ENCODE data around the gene BLOC1S1. TPM values are rescaled to one million over a fixed set of nuclear protein-coding genes. Genes with fewer than 3 reads are reported as not detected.
A peak's percentile ranks its signal among the peaks of the same experiment; 100 is the strongest.

The BLOC1S1 gene
- total RNA-seq, 2 experiments from 2014 or later, result 139 to 152 TPM

- no peaks in the 10 kb centered on the region for H3K9me3 ChIP-seq (ENCODE audit: low read length)
- CTCF ChIA-PET (ENCODE audit: unreplicated experiment), result no interaction called here
- H2AFZ ChIP-seq (ENCODE audit: low read length), result no peak overlapping the region
- no TSS peak for BruUV-seq (replicated peaks)
- peaks cover 16% of the 10 kb centered on the region; the same call in 1 of the 2 replicates for H3K79me2 ChIP-seq (ENCODE audit: insufficient read depth, low read depth, low read length)
- peaks cover 44% of the 10 kb centered on the region for H3K36me3 ChIP-seq (ENCODE audit: insufficient read depth, low read length)
- TF ChIP-seq CTCF (conservative IDR thresholded peaks at IDR 0.05; ENCODE audit: low read length) (no peak), EZH2phosphoT487 (IDR thresholded peaks at IDR 0.05; ENCODE audit: borderline replicate concordance, low read depth, low read length) (no peak)
- peak overlapping the region; percentile 92; the same call in 1 of the 2 replicates for H3K4me2 ChIP-seq (ENCODE audit: low read length)
- intact Hi-C loops (cut with micrococcal nuclease; ENCODE audit: unreplicated experiment), result loop anchor here (5.0 kb wide), 1 partner anchor 46 kb away; no protein-coding TSS in a partner anchor
- H3K4me3 ChIP-seq (ENCODE audit: low read depth, low read length, poor library complexity, severe bottlenecking), result no peak overlapping the region
- H3K9me2 ChIP-seq (ENCODE audit: insufficient read depth, low read length), result no peaks in the 10 kb centered on the region
- POLR2A ChIA-PET, result no interaction called here
- H3K27ac ChIP-seq (ENCODE audit: low read depth, low read length, poor library complexity, severe bottlenecking), result no peak overlapping the region
- no peaks in the 10 kb centered on the region for H4K20me1 ChIP-seq (ENCODE audit: insufficient read depth, low read length)
- no peak for DNase-seq (ENCODE audit: low spot score)
- H3K4me1 ChIP-seq (ENCODE audit: insufficient read depth, low read length, poor library complexity, severe bottlenecking), result peaks cover 28% of the 10 kb centered on the region
These were observed 2.9 kb downstream of the BLOC1S1 start for GRCh38 chr12:55718624-55719275.

GRCh38 chr12:55719371-55719770 is 3.5 kb downstream of the BLOC1S1 start:
- no peaks in the 10 kb centered on the region for H3K9me2 ChIP-seq (ENCODE audit: insufficient read depth, low read length)
- peaks cover 50% of the 10 kb centered on the region for H3K36me3 ChIP-seq (ENCODE audit: insufficient read depth, low read length)
- no peaks in the 10 kb centered on the region for H4K20me1 ChIP-seq (ENCODE audit: insufficient read depth, low read length)
- no peak for DNase-seq (ENCODE audit: low spot score)
- intact Hi-C loops (cut with micrococcal nuclease; ENCODE audit: unreplicated experiment), result loop anchor here (5.0 kb wide), 1 partner anchor 47 kb away; no protein-coding TSS in a partner anchor
- ChIA-PET POLR2A (interaction anchor here (0.7 to 1.1 kb wide), 2 partner anchors 15 to 46 kb away, joined by 4 read pairs; no protein-coding TSS in a partner anchor), CTCF (ENCODE audit: unreplicated experiment) (interaction anchor here (0.6 to 0.9 kb wide), 3 partner anchors 20 to 471 kb away, joined by 3 to 4 read pairs (median 3); no protein-coding TSS in a partner anchor)
- H2AFZ ChIP-seq (ENCODE audit: low read length), result no peak overlapping the region
- H3K27ac ChIP-seq (ENCODE audit: low read depth, low read length, poor library complexity, severe bottlenecking), result no peak overlapping the region
- TF ChIP-seq CTCF (conservative IDR thresholded peaks at IDR 0.05; ENCODE audit: low read length), result no peak
- no peak for TF ChIP-seq EZH2phosphoT487 (IDR thresholded peaks at IDR 0.05; ENCODE audit: borderline replicate concordance, low read depth, low read length)
- H3K4me3 ChIP-seq (ENCODE audit: low read depth, low read length, poor library complexity, severe bottlenecking), result no peak overlapping the region
- BruUV-seq (replicated peaks), result no TSS peak
- H3K4me1 ChIP-seq (ENCODE audit: insufficient read depth, low read length, poor library complexity, severe bottlenecking), result peaks cover 28% of the 10 kb centered on the region
- no peak overlapping the region for H3K4me2 ChIP-seq (ENCODE audit: low read length)
- no peaks in the 10 kb centered on the region for H3K9me3 ChIP-seq (ENCODE audit: low read length)
- H3K79me2 ChIP-seq (ENCODE audit: insufficient read depth, low read depth, low read length), result peaks cover 16% of the 10 kb centered on the region; the same call in 1 of the 2 replicates

DNA sequence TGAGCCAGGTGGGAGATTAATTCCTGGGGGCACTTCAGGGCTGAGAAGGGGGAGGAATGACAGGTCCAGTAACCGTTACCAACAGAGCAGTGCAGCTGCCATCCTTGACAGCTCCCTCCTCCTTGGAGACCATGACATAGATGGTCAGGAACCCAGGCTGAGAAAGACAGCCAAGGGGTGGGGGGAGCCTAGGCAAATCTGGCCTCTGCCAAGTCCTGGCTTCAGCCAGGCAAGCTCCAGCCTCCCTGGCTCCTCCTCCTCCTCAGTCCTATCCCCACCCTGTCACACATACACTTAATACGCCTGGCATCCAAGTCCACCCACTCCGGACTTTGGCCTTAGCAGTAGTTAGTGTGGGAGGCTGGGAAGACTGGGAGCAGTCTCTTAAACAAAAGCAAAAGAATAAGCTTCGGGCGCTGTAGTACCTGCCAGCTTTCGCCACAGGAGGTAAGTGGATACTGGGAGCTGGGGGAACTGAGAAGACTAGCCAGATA is 4.3 kb downstream of the BLOC1S1 start, which contains the start of gene RDH5:
RDH5 (plus strand) TSS at position 323 of the 494 bp plus-strand sequence. CDS start 792 bp downstream, outside the sequence.
- CTCF ChIA-PET (ENCODE audit: unreplicated experiment), result interaction anchor here (0.9 kb wide), 2 partner anchors 19 to 63 kb away, joined by 3 read pairs; no protein-coding TSS in a partner anchor
- Histone ChIP-seq H3K4me3 (ENCODE audit: low read depth, low read length, poor library complexity, severe bottlenecking) (no peak within 1 kb of the TSS), H3K27ac (ENCODE audit: low read depth, low read length, poor library complexity, severe bottlenecking) (no peak within 1 kb of the TSS), H3K9me2 (ENCODE audit: insufficient read depth, low read length) (no peaks in the 10 kb centered on the region), H3K79me2 (ENCODE audit: insufficient read depth, low read depth, low read length) (peaks cover 16% of the 10 kb centered on the region; the same call in 1 of the 2 replicates), H2AFZ (ENCODE audit: low read length) (no peak within 1 kb of the TSS), H3K4me2 (ENCODE audit: low read length) (no peak within 1 kb of the TSS), H3K9me3 (ENCODE audit: low read length) (no peaks in the 10 kb centered on the region), H4K20me1 (ENCODE audit: insufficient read depth, low read length) (no peaks in the 10 kb centered on the region), H3K36me3 (ENCODE audit: insufficient read depth, low read length) (peaks cover 56% of the 10 kb centered on the region), H3K4me1 (ENCODE audit: insufficient read depth, low read length, poor library complexity, severe bottlenecking) (peaks cover 31% of the 10 kb centered on the region)
- no TSS peak for BruUV-seq (replicated peaks)
- POLR2A ChIA-PET, result interaction anchor here (1.1 kb wide), 1 partner anchor 46 kb away, joined by 4 read pairs; no protein-coding TSS in a partner anchor
- no peak for TF ChIP-seq CTCF (conservative IDR thresholded peaks at IDR 0.05; ENCODE audit: low read length)
- no peak for TF ChIP-seq EZH2phosphoT487 (IDR thresholded peaks at IDR 0.05; ENCODE audit: borderline replicate concordance, low read depth, low read length)
- no peak for DNase-seq (ENCODE audit: low spot score)
- intact Hi-C loops (cut with micrococcal nuclease; ENCODE audit: unreplicated experiment), result no loop called here

Data from OCI-LY7 (cell line).